ENCODE measurements around the gene WIPF1. TPM values are rescaled to one million over a fixed set of nuclear protein-coding genes. Genes with fewer than 3 reads are reported as not detected.

WIPF1 gene
- total RNA-seq, 4 donors from 2014 or later, result 20.9 to 60.1 (median 43.3) TPM

DNA sequence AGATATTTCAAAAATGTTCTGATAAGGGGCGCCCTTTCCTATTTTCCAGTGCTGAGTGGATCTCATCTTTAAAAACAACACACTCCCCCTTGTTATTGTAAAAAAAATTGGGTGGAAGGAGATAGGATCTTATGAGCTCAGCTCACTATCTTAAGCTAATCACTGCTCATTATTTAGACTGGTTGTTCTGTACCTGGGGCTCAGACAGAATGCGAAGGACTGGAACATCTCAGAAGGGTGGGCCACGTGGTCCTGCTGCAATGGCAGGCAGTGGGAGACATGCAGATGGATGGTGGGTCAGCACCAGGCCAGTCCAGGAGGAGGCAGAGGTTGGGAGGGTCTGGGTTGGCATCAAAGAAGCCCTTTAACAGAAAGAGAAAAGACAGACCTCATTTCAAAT lies 62.5 kb downstream of the WIPF1 start:
- TF ChIP-seq, protein P1, sequence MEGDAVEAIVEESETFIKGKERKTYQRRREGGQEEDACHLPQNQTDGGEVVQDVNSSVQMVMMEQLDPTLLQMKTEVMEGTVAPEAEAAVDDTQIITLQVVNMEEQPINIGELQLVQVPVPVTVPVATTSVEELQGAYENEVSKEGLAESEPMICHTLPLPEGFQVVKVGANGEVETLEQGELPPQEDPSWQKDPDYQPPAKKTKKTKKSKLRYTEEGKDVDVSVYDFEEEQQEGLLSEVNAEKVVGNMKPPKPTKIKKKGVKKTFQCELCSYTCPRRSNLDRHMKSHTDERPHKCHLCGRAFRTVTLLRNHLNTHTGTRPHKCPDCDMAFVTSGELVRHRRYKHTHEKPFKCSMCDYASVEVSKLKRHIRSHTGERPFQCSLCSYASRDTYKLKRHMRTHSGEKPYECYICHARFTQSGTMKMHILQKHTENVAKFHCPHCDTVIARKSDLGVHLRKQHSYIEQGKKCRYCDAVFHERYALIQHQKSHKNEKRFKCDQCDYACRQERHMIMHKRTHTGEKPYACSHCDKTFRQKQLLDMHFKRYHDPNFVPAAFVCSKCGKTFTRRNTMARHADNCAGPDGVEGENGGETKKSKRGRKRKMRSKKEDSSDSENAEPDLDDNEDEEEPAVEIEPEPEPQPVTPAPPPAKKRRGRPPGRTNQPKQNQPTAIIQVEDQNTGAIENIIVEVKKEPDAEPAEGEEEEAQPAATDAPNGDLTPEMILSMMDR (IDR thresholded peaks at IDR 0.05), result no peak
- ATAC-seq (ENCODE audit: low FRiP score), result no peak

DNA sequence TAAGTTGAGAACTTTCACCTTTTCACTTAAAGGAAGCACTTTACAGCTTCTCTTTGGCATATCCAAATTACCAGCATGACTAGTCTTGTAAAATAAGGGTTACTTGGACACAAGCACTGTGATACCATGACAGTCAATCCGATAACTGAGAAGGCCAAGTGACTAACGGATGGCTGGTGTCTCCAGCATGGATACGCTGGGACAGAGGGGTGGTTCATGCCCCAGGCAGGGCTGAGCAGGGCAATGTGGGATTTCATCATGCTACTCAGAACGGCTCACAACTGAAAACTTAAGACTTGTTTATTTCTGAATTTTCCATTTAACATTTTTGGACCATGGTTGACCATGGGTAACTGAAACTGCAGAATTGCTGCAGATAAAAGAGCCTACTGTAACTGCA lies 67.7 kb downstream of the WIPF1 start:
- TF ChIP-seq, protein P1 (IDR thresholded peaks at IDR 0.05), result no peak
- no peak for DNase-seq (ENCODE audit: low spot score)
- no peak for ATAC-seq (ENCODE audit: low FRiP score)

More for the DNA sequence above, 62.5 kb downstream of the WIPF1 start:
- no peak for DNase-seq (ENCODE audit: low spot score)

DNA sequence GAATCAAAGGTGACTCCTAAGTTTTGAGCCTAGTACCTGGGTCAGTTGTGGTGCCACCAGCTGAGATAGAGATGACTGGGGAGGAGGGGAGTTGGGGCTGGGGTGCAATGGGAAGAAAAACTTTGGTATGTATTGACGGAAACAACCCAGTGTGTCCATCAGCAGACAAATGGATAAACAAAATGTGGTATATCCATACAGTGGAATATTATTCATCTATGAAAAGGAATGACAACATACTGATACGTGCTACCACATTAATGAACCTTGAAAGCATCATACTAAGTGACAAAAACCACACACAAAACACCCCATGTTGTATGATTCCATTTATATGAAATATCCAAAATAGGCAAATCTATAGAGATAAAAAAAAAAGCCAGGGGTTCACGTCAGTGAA lies 69.6 kb downstream of the WIPF1 start:
- ATAC-seq (ENCODE audit: low FRiP score), result no peak
- TF ChIP-seq, protein P1 (IDR thresholded peaks at IDR 0.05), result no peak
- DNase-seq (ENCODE audit: low spot score), result no peak

DNA sequence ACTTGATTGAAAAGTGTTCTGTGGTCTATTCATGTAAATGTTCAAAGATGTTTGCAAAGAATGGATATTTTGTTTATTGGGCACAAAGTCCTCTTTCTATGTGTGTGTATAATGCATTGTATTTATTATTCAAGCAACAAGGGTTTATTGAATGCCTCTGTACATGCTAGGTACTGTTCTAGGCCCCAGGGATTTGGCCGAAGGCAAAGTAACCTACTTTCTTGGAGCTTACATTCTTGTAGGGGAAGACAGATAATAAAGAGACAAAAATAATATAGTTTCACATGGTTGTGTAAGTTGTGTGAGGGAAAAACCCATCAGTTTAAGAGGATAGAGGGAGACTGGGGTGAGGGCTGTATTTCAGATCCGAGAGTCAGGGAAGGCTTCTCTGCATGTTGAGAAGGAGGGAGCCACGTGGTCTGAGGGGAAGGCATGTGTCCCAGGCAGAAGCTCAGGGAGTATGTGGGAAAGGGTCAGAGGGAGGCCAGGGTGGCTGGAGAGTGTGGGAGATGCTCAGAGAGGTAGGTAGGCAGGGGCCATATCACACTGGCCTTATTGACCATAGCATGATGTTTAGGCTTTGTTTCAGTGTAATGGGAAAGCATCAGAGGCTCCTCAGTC lies 70.4 kb downstream of the WIPF1 start:
- ATAC-seq (ENCODE audit: low FRiP score) (no peak), DNase-seq (ENCODE audit: low spot score) (no peak)
- TF ChIP-seq, protein P1 (IDR thresholded peaks at IDR 0.05), result no peak

DNA sequence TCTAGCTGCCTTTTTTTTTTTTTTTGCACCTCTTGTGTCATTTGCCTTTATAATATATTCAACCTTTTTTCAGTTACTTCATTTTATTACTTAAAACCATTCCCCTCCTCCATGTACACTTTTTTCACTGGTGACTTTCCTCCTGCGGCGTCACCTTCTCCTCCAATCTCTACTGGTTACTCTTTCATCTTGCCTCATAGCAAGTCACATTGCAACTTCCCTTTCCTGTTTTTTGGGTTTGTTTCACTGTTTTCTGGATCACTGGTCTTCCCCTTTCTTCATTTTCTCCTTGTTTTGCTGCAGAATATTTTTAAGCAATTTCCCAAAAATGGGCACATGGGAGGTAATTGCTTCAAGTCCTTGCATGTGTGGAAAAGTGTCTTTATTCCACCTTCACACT lies 73.1 kb downstream of the WIPF1 start:
- no peak for DNase-seq (ENCODE audit: low spot score)
- TF ChIP-seq, protein P1 (IDR thresholded peaks at IDR 0.05), result no peak
- ATAC-seq (ENCODE audit: low FRiP score), result no peak

DNA sequence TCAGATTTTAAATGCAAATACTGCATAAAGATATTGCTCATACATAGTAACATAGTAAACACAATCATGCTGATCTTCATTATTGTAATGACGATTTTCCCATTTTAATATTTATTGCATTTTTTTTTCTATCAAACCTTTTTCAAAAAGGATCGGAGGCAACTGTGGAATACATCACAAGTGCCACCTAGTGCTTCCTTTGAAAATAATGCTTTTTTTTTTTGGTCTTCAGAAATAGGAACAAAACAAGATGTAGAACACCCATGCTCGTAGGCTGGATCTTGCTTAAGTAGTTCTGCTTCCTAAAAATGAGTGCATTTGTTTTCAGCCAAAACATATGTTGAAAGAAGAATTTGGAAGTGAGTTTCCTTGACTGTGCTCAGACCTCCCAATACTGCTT lies 75.1 kb downstream of the WIPF1 start:
- TF ChIP-seq, protein P1 (IDR thresholded peaks at IDR 0.05), result no peak
- no peak for ATAC-seq (ENCODE audit: low FRiP score)
- no peak for DNase-seq (ENCODE audit: low spot score)

DNA sequence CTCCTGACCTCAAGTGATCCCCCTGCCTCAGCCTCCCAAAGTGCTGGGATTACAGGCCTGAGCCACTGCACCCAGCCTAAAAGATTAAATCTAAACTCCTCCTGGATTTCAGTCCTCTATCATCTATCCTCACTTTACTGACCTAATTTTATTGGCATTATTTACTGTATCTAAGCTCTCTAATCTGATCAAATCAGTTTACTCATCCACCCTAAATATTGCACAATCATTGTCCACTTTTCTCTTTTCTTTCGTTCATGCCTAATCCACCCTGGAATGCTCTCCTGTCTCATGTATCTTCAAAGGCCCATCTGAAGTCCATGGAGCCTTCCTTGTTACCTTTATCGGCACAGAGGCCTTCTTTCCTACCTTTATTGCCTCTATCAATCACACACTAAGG lies 79.2 kb downstream of the WIPF1 start:
- ATAC-seq (ENCODE audit: low FRiP score) (no peak), DNase-seq (ENCODE audit: low spot score) (no peak)
- TF ChIP-seq, protein P1 (IDR thresholded peaks at IDR 0.05), result no peak

Data from omental fat pad (tissue), 4 donors.